K562 (cell line): ENCODE measurements around the gene LGALS8.

ENCODE experiments used
- FOXA3 ChIP-seq, 2 experiments: fragments of 450-650 bp in 1 of 2; sonication (generic) in 1 of 2; formaldehyde crosslinking; IDR thresholded peaks in 1 of 2; conservative IDR thresholded peaks in 1 of 2; 2 replicates each; pipeline versions ENCODE4 v1.4.0 to v1.8.0; 2020 to 2022; ENCODE audit warnings: mild to moderate bottlenecking in 2 of 2, missing genetic modification reagents in 1 of 2
- POLR2A ChIP-seq: fragments of 450-650 bp; conservative IDR thresholded peaks from 2 replicates; pipeline ENCODE4 v1.6.1; 2016
- ZNF384 ChIP-seq: IDR thresholded peaks from 2 replicates; pipeline ENCODE4 v1.6.1; 2012; ENCODE audit warnings: low read depth, low read length, improper control_type of control experiment

GRCh38 chr1:236575523-236575922 lies 51.7 kb downstream of the LGALS8 start:
- no peak for TF ChIP-seq ZNF384
- no peak for TF ChIP-seq POLR2A
- TF ChIP-seq FOXA3 (CRISPR knock-in tag; conservative IDR thresholded peaks at IDR 0.05 in 1 of 2, IDR thresholded peaks at IDR 0.05 in 1 of 2) = no peak
